ENCODE results near the gene TTC36. TPM values are rescaled to one million over a fixed set of nuclear protein-coding genes. Genes with fewer than 3 reads are reported as not detected.

TTC36 gene
- total RNA-seq, 1 donor from 2014 or later = 0.64 TPM

Other genes starting within 250 kb of the TTC36 start
- not detected in 2 replicates for gene CD3E, start 222.7 kb upstream of the TTC36 start, total RNA-seq
- gene CD3D, start 184.8 kb upstream of the TTC36 start, total RNA-seq = not detected in 2 replicates
- gene CD3G, start 183.1 kb upstream of the TTC36 start, total RNA-seq = not detected in 2 replicates
- gene UBE4A, start 167.9 kb upstream of the TTC36 start, total RNA-seq = 20.2 and 26.0 TPM in 2 replicates
- 63.7 and 89.9 TPM in 2 replicates for gene ATP5MG, start 125.9 kb upstream of the TTC36 start, total RNA-seq
- gene KMT2A, start 91.0 kb upstream of the TTC36 start, total RNA-seq = 14.0 and 23.6 TPM in 2 replicates
- gene TMEM25, start 3.7 kb downstream of the TTC36 start, total RNA-seq = 14.0 and 15.8 TPM in 2 replicates
- 13.8 and 16.6 TPM in 2 replicates for gene IFT46, start 38.5 kb downstream of the TTC36 start, total RNA-seq
- gene ARCN1, start 44.9 kb downstream of the TTC36 start, total RNA-seq = 70.3 and 70.7 TPM in 2 replicates
- 20.7 and 27.6 TPM in 2 replicates for gene PHLDB1, start 80.1 kb downstream of the TTC36 start, total RNA-seq
- not detected in 2 replicates for gene TREH, start 152.2 kb downstream of the TTC36 start, total RNA-seq

Data from dermis microvascular lymphatic vessel endothelial cell (primary cell).